CD4-positive, alpha-beta T cell treated with Interferon alpha-2 for 1 hour (primary cell): Measurements from ENCODE around the gene COL11A1.

Experiments
- DNase-seq, 2 donors: peaks; one replicate each; pipeline ENCODE4 v3.0.0-alpha.2; 2020 to 2022

COL11A1 gene

DNA sequence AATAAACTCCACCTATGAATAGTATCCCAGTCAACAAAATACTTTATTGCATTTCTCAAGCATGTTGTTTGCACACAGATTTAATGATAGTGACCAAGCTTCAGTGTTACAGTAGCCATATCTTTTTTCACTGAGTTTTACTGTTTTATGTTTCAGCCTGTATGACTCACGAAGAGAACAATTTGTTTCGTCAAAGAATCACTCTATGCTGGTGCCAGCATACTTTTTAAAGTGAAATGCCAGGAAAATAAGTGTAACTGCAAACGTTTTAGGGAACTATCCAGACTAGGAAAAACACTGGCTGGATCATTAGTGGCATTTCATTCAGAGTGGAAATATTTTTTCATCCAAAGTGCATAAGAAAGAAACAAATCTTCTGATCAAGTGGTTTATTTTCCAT lies 210.8 kb downstream of the COL11A1 start:
- no peak for DNase-seq

DNA sequence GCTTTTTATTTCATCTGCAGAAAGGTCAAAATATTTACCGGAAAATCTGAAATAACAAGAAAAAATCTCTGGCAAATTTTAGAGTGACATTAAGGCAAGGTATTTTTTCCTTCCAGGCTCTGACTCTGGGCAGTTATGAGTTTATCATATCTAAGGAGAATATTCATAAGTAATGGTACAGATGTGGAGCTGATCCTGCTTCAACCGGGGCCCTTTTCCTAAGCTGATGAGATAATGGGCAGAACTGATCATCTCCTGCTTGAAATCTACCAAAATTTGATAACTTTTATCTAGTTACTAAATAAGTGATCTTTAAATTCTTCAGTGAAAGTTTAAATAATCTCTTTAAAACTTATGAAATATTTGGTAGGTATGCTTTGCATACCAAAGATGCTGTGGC lies 211.6 kb downstream of the COL11A1 start:
- DNase-seq = no peak

DNA sequence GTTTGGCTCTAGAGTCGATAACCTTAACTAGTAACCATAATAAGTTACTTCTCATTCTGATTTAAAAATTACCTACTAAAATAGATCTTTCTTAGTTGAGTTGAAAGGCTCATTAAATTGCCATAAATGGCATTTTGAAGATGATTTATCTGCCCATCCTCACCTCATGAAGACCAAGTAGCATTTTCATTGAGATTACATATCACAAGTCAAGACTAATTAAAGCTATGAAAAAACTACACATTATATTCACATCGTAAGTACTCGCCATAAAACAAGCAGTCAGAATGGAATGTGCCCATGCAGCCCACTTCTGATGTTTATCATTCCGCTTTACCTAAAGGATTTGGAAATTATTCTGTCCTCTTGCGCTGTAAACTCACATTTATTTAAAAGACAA lies 212.0 kb downstream of the COL11A1 start:
- DNase-seq = no peak

DNA sequence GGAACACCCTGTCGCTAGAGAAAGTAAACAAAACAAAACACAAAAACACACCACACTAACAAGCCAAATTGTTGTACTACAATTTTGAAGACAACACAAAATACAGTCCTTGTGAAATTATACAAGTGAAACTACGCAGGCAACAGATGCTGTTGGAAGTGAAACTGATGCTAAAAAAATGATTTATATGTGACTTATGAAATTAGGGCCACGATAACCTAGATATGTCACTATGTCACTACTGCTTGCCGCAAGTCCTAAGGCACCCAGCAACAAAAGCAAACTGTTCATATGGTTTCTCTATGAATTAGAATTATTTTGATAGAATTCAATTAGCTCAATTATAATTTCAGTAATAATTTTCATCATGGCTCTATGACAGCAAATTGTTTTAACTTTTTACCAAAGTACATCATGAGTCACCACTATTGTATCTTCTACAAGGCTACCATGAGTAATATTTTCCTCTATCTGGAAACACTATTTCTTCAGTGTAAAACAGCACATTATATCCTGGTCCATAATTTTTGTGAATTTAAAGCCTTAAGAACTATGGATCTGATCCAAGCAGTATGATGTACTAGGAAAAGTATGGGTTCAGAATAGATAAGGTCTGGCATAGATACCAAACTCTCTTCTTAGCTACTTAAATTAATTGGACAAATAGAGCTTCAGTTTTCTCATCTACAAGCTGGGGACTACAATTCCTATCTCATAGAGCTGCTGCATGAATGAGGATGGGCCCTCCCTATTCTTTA lies 216.3 kb downstream of the COL11A1 start:
- no peak for DNase-seq

DNA sequence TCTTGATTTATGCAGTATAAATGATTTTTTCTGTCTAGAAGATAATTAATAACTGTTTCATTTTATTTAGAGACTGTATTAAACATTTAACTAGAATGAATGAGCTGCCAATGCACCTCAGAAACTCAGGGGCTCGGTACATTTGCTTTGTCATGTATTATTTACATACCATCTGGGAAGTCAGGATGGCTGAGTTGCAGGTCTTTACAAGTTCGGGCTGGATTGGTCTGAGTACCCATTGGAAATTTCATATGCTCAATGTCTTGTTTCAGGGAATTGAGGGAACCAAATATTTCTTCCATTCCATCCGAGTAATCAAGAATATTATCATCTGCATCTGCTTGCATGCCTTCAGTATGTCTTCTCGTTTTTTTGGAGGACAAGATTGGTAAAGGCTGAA lies 221.7 kb downstream of the COL11A1 start:
- no peak for DNase-seq

DNA sequence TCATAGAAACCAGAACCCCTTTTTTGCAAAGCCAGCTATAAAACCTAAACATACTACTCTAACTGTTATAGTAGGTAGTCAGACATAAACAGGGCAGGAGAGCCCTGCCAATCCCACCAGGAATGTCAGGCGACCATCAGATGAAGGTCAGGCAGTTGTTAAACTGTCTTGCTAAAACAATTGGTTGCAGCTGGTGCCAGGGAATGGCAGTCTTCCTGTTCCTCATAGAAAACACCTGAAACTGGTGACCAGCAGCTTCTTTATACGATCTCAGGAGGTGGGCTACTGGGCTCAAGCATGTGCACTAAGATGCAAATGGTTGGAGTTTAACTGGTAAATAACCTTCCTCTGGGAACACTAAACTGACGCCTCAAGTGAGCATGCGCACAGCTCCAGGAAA lies 224.1 kb downstream of the COL11A1 start:
- no peak for DNase-seq

DNA sequence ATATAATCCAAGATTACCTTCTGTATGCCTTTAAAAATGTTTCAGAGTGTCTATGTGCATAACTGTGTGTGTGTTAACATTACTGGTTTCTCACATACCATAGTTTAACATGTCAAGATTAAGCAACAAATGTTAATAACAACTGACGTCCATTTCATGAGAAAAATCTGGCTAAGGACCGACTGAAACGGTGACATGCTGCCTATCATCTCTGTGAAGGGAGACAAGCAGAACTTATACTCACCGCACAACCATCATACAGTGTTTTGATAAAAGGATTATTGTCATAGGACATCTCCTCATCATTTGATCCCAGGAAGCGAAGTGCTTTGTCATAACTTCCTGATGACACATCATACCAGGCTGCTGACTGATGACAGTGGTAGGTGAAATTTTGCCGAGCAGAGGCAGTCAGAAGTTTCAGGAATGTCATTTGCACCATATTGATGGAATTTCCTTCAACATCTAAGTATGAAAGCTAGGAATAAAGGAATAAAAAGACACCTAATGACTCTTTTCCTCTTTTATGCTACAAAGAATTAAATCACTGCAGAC lies 228.8 kb downstream of the COL11A1 start:
- DNase-seq = no peak

DNA sequence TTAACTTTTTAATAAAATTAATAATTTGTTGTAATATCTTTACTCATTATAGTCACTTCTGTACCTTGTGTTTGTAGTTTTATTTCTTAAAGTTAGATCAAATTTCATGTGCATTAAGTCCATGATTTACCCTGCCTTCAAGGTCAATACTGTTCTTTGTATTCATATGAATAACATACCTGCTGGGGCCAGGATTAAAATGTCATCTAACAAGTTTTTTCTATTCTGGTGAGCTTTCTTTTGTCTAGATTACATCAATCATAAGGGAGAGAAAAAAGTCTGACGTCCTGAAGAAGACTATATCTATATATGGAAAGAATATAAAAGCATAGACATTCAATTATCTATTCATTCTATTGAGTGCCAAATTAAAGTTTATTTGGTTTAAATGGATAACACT lies 232.6 kb downstream of the COL11A1 start:
- no peak for DNase-seq

DNA sequence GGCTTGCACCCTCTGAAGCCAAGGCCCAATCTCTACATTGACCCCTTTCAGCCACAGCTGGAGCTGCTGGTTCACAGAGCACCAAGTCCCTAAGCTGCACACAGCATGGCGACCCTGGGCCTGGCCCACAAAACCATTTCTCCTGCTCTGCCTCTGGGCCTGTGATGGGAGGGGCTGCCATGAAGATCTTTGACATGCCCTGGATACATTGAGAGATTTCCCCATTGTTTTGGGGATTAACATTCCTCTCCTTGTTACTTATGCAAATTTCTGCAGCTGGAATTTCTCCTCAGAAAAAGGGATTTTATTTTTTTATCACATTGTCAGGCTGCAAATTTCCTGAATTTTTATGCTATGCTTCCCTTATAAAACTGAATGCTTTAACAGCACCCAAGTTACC lies 235.8 kb downstream of the COL11A1 start:
- DNase-seq = no peak

DNA sequence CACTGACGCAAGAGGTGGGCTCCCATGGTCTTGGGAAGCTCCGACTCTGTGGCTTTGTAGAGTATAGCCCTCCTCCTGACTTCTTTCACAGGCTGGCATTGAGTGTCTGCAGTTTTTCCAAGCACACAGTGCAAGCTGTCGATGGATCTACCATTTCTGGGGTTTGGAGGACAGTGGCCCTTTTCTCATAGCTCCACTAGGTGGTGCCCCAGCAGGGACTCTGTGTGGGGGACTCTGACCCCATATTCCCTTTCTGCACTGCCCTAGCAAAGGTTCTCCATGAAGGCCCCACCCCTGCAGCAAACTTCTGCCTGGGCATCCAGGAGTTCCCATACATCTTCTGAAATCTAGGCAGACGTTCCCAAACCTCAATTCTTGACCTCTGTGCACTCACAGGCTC lies 236.2 kb downstream of the COL11A1 start:
- no peak for DNase-seq

DNA sequence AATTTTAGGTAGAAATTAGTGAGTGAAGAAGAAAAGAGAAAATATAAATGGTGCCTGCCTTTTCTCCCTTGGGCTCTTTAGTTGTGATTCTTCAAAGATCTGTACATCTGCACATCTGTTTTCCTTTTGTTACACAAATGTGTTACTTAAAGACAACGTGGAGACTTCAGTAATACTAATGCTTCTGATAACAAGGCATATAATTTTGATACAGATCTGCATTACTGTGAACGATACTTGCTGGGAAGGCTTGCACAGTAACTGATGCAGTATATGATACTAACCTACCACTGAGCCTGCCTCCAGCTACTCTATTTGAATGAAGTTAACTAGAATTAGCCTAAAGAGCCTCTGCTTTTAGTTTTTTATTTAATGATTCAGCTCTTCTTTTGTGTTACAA lies 244.6 kb downstream of the COL11A1 start:
- DNase-seq = no peak

DNA sequence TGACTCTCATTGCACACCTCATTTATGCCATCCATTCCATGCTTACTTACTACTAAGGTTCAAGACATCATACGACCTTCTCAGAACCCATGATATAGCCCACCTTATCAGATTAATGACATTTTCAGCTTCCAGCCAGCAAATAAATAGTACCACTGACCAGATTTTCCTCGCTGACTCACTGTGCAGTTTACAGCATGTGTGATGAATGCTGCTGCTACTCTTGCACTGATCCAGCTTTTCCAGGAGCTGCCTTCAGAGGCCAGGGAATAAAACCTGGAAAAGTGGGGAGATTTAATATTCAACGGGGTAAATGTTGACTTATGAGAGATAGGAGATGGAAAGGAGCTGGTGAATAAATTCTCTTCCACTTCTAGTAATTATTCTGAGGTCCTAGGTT lies 247.1 kb downstream of the COL11A1 start:
- DNase-seq = no peak

DNA sequence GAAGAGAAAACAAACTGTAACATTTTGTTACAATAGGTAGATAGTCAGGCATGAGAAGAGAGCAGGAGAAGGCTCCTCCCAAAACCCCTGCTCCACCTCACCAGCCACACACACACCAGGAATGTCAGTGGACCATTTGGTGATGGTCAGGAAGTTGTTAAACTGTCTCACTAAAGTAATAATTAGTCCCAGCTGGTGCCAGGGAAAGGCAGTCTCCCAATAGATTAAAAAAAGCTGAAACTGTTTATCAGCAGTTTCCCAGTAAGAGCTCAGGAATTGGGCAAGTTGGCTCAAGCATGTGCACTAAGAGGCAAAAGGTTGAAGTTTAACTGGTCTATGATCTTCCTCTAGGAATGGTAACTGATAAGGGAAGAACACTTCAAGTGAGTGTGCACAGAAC lies 249.6 kb downstream of the COL11A1 start:
- no peak for DNase-seq

DNA sequence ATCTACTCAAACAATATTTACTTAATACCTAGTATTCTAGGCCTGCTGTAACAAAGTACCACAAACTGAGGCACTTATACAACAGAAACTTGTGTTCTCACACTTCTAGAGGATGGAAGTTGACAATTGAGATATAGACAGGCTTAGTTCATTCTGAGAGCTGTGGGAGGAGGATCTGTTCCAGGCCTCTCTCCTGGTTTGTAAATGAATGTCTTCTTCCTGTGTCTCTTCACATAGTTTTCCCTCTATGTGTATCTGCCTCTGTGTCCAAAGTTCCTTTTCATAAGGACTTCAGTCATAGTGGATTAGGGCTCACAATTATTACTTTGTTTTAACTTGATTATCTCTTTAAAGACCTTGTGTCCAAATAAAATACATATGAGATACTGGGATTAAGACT lies 251.1 kb downstream of the COL11A1 start:
- no peak for DNase-seq

DNA sequence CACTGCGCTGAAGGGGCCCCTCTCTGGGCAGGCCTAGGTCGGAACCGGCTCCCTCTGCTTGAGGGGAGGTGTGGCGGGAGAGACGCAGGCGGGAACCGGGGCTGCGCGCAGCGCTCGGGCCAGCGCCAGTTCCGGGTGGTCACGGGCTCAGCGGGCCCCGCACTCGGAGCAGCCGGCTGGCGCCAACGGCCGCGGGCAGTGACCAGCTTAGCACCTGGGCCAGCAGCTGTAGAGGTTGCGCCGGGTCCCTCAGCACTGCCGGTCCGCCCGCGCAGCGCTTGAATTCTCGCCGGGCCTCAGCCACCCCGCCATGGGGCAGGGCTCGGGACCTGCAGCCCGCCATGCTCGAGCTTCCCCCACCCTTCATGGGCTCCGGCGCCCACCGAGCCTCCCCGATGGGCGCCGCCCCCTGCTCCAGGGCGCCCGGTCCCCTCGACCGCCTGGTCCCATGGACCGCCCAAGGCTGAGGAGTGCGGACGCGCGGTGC lies 254.6 kb downstream of the COL11A1 start:
- DNase-seq = no peak

DNA sequence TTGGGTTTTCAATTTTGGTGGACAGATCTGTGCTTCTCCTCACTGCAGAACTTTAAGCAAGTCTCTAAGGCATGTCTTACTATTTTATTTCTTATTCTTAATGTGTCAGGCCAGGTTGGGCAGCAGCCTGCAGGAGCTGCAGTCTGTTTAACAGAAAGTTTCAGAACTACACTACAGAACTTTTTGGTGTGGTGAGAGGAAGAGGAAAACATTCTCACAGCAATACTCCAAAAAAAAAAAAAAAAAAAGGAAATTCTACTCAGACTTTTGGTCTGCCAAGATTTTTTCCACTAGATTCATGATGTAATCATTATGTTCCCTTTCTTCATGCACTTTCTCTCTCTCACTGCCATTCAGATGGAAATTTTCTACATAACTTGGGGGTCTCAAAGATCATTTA lies 255.2 kb downstream of the COL11A1 start:
- no peak for DNase-seq

DNA sequence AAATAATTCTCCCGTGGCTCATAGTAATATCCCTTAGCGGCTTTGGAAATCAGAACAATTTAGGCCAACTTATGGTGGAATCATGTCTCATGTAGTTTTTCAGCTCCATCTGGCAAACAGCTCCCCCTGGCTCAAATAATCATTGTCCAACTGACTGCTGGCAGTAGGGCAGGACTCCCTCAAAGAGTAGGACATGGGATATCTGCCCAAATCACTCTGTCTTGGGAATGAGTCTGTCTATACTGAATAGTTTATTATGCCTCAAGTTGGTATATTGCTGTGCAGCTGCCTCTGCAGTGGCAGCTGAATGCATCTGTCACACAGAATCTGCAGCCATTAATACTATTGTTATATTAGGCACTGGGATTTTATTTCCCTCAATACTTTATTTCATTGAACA lies 255.7 kb downstream of the COL11A1 start:
- no peak for DNase-seq

DNA sequence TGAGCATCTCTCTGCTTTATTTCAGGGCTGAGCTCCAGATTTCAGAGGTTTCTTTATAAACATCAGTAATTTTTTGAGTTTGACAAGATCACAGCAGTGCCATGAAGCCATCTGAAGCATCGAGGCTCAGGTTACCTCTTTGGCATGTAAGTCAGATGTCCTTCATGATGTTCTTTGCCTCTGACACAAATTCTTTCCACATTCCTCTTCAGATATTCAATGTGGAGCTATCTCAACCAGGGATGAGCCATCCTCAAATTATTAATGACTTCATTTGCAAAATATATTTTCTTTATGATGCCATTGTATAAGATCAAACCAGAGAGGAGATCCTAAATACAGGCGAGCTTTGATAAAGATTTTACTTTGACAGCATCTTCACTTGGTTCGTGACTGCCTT lies 256.7 kb downstream of the COL11A1 start:
- no peak for DNase-seq

DNA sequence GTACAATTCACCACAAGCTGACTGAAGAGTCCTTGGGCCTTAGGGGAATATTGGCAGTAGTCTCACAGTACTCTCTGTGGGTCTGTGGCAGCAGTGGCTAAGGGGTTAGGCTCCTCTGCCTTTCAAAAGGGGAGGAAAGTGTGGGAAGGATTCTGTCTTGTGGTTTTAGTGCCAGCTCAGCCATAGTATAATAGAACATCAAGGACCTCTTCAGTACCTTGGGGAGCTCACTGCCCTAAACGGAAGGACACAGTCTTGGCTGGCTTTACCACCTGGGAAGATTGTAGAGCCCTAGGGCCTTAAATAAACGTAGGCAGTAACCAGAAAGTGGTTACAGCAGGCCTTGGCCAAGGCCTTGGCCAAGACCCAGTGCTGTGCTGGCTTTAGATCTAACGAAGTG lies 265.7 kb downstream of the COL11A1 start:
- no peak for DNase-seq

DNA sequence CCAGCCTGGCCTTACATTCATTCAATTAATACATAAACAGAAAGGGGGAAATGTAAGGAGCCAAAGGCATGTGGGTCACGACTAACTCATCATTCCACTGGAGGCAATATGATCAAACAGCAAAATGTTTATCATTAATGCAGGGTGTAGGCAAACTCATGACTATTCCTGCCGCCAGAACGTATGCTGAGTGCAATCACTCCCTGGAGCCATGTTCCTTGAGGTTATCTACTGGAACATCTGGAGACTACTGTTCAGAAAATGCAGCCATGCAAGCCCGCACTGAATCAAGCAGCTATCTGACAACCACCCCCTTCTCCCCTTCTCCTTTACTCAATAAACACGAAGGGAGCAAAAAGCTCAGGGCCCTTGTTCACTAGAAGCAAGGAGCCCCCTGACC lies 267.6 kb downstream of the COL11A1 start:
- DNase-seq = no peak

DNA sequence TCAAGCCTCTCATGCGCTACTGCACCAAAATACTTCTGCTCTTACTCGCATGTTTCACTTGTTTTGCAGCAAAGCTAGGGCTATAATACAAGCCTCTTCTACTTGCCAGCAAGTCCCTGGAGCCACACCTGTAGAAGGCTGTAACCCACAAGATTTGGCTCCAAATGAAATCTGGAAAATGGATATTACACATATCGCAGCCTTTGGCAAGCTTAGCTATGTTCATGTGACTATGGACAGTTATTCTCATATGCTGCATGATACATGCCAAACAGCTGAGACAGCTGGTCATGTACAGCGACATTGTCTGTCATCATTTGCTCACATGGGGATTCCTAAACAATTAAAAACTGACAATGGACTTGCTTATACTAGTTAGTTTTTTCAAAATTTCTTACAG lies 270.3 kb downstream of the COL11A1 start:
- DNase-seq = no peak

DNA sequence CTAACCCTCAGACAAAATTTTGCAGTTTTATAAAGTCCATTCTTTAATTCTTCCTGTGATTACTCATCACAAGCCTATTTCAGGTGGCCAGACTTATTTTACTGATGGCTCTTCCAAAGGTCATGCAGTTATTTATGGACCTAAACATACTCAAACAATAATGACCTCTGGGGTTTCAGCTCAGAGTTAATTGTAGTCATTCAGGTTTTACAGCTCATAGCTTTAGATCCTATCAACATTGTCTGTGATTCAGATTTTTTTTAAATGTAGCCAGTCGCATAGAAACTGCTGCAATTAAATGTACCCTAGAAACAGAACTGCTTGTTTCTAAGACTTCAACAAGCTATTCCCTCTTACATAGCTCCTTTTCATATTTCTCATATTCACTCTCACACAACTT lies 270.8 kb downstream of the COL11A1 start:
- no peak for DNase-seq

DNA sequence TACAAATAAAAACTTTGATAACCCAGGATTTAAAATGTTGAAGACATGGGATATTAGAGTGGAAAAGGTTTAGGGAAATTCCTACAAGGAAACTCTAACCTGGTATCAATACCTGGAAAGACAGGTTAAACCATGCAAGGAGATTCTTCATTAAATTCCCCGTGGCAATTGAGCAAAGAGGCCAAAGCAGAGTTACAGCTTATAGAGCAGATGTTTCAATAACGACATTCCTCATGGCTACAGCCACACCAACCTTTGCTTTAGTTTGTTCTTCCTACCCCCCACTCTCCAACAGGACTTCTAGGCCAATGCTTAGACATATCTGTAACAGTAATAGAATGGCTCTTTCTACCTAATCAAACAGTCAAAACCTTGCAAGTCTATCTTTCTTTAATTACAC lies 271.3 kb downstream of the COL11A1 start:
- DNase-seq = no peak

DNA sequence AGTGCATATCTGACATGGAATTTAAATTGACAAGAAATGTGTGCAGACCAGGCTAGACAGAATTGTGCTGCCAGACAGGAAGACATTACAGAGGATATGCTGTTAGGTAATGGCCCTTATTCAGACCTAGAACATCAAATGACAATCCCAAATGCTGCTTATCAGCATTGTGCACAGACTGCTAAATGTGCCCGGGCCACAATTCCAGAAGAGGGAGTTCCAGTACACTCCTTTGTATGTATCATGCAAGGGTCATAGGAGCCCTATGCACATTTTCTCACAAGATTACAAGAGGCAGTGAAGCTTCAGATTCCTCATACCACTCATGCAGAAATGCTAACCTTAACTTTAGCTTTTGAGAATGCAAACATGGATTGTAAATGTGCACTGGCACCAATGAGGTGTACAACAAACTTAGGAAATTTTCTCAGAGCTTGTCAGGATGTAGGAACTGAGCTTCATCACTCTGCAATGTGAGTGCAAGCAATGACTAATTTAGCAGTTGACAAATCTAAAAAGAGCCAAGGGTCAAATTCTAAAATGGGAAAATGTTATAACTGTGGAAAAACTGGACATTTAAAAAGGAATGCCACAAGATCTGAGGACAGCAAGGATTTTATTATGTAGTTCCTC lies 273.5 kb downstream of the COL11A1 start:
- no peak for DNase-seq

DNA sequence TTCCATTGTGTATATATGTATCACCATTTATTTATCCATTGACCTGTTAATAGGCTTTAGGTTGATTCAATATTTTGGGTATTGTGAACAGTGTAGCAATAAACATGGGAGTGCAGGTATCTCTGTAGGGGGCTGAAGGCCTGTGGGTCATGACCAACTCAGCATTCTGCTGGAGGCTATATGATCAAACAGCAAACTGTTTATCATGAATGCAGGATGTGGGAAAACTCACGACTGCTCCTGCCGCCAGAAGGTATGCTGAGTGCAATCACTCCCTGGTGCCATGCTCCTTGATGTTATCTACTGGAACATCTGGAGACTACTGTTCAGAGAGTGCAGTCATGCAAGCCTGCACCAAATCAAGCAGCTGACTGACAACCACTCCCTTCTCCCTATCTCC lies 275.2 kb downstream of the COL11A1 start:
- no peak for DNase-seq
